ENCODE data around the gene TOB2.
"Not testable (repeated sequence)": the region's sequence is repeated elsewhere in the genome, so short reads cannot be mapped to it uniquely, and the experiment has no call there.

Gene TOB2

GRCh38 chr22:41470886-41471285 lies 24.3 kb upstream of the TOB2 start:
- no peak for DNase-seq (ENCODE audit: extremely low spot score)
- CTCF ChIA-PET = interaction anchor here (1.1 to 1.5 kb wide), 3 partner anchors 8 to 67 kb away, joined by 3 to 4 read pairs (median 4); no protein-coding TSS in a partner anchor
- POLR2A ChIA-PET = no interaction called here
- no peak for TF ChIP-seq CTCF (IDR thresholded peaks at IDR 0.05; ENCODE audit: control extremely low read depth, extremely low read depth, low read depth, missing control alignments)

GRCh38 chr22:41469218-41469851 lies 22.7 kb upstream of the TOB2 start:
- POLR2A ChIA-PET = interaction anchor here (0.6 to 3.0 kb wide), 7 partner anchors 10 to 127 kb away, joined by 3 to 42 read pairs (median 3); partner anchors contain the start of gene TOB2
- no peak for TF ChIP-seq CTCF (IDR thresholded peaks at IDR 0.05; ENCODE audit: control extremely low read depth, extremely low read depth, low read depth, missing control alignments)
- CTCF ChIA-PET = interaction anchor here (1.0 to 2.4 kb wide), 10 partner anchors 9 to 198 kb away, joined by 3 to 10 read pairs (median 3); no protein-coding TSS in a partner anchor
- no peak for DNase-seq (ENCODE audit: extremely low spot score)

DNA sequence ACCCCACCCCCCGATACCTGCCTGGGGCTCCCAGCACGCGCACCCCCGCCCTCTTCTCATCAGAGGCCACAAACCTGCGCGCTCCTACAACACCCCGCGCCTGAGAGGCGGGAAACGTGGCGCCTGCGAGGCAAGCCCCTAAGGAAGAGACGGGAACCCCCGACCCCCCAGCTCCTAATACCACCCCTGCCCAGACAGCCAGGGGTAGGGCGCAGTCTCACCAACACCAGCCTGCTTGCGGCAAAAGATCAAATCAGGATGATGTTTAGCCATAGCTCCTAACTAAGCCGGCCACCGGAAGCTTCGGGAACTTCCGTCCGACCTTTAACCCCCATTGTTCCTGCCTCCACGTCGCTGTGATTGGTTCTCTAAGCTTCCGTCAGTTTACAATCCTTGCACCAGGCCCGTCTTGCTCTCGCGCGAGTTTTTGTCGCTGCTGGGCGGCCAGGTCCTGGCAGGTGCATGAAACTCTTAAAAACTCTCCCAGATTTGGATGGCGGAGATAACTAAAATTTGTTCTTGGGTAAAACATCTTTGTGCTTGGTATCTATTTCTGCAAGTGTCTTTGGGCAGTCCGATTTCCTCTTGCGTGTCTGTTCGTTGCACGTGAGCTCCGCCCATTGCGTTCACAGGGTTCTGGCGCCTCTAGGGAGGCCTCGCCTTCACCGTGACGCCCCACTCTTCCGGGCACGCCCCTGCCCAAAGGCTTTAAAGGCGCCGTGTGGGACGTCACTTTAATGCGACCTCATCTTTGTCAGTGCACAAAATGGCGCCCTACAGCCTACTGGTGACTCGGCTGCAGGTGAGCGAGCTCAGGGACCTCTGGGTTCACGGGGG lies 22.0 kb upstream of the TOB2 start, which contains the start of the genes ACO2 and PHF5A:
Gene ACO2 (plus strand): TSS at position 737 of the 837 bp plus-strand sequence. CDS start 30 bp downstream, at position 767.
Gene PHF5A (minus strand): TSS at position 312 of the 837 bp plus-strand sequence. CDS start 39 bp downstream, at position 273.
- CTCF ChIA-PET = interaction anchor here (1.0 to 2.4 kb wide), 10 partner anchors 10 to 58 kb away, joined by 3 to 10 read pairs (median 3); no protein-coding TSS in a partner anchor
- no peak for TF ChIP-seq CTCF (IDR thresholded peaks at IDR 0.05; ENCODE audit: control extremely low read depth, extremely low read depth, low read depth, missing control alignments)
- DNase-seq (ENCODE audit: extremely low spot score) = peak; percentile 96
- POLR2A ChIA-PET = interaction anchor here (0.5 to 3.0 kb wide), 11 partner anchors 8 to 128 kb away, joined by 3 to 42 read pairs (median 3); partner anchors contain the start of gene TOB2

GRCh38 chr22:41461901-41462300 lies 15.3 kb upstream of the TOB2 start:
- no peak for TF ChIP-seq CTCF (IDR thresholded peaks at IDR 0.05; ENCODE audit: control extremely low read depth, extremely low read depth, low read depth, missing control alignments)
- ChIA-PET CTCF (interaction anchor here (1.5 to 4.3 kb wide), 3 partner anchors 11 to 58 kb away, joined by 4 to 14 read pairs (median 5); no protein-coding TSS in a partner anchor), POLR2A (interaction anchor here (0.6 kb wide), 1 partner anchor 17 kb away, joined by 6 read pairs; no protein-coding TSS in a partner anchor)
- DNase-seq (ENCODE audit: extremely low spot score) = no peak

DNA sequence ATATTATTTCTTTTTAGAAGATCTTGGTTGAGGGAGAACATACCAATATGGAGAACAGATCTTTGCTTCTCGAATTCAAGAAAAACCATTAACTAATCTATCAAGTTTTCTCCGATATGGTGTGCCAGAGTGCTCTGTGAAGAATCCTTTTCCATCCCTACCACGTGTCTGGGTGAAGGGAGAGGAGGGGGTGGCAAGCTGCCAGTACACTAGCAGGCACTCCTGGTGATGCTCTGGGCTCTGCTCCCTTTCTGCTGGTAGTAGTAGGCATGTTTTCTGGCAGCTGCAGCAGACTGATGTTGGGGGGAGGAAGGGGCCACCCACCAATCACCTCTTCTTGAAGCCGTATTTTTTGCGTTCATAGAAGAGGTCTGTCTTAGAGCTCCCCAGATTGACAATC lies 13.5 kb upstream of the TOB2 start:
- ChIA-PET CTCF (interaction anchor here (4.3 kb wide), 1 partner anchor 56 kb away, joined by 14 read pairs; no protein-coding TSS in a partner anchor), POLR2A (interaction anchor here (1.0 kb wide), 1 partner anchor 8 kb away, joined by 3 read pairs; the partner anchor contains the start of gene PHF5A)

GRCh38 chr22:41459431-41459830 lies 12.8 kb upstream of the TOB2 start:
- TF ChIP-seq CTCF (IDR thresholded peaks at IDR 0.05; ENCODE audit: control extremely low read depth, extremely low read depth, low read depth, missing control alignments) = no peak
- DNase-seq (ENCODE audit: extremely low spot score) = no peak
- ChIA-PET POLR2A (no interaction called here), CTCF (interaction anchor here (0.9 to 4.3 kb wide), 4 partner anchors 11 to 58 kb away, joined by 3 to 14 read pairs (median 3); no protein-coding TSS in a partner anchor)

More for the DNA sequence above, 13.5 kb upstream of the TOB2 start:
- not testable (repeated sequence) for DNase-seq (ENCODE audit: extremely low spot score)

All from GM10248 (cell line).